HEK293 (cell line): Measurements from ENCODE around the gene CELF4.

Experiments
- CTCF ChIA-PET: fragments of 350-600 bp; formaldehyde crosslinking; extraction: SDS; loops from one replicate; lab custom pipeline; 2021; ENCODE audit warnings: antibody characterized with exemption; lab: Yijun Ruan, JAX
- POLR2A ChIA-PET: fragments of 300-600 bp; formaldehyde crosslinking; extraction: SDS; loops from one replicate; lab custom pipeline; 2020; ENCODE audit warnings: antibody characterized with exemption, inconsistent platforms; lab: Yijun Ruan, JAX
- H3K27ac ChIP-seq: fragments of 200-500 bp; sonication (Bioruptor generic); 2 replicates; pipeline ENCODE4 v1.5.1; 2014; ENCODE audit warnings: low read depth, low read length, control low read depth, inconsistent platforms; ENCODE audit errors: extremely low read depth
- H3K36me3 ChIP-seq, 2 experiments: fragments of 200-500 bp in 1 of 2; sonication (Bioruptor generic) in 1 of 2; 1 replicate in 1 of 2; 2 replicates in 1 of 2; pipeline ENCODE4 v1.5.1; 2014 to 2017; ENCODE audit warnings: inconsistent platforms in 2 of 2, low read length in 2 of 2; ENCODE audit not compliant: control insufficient read depth in 2 of 2, insufficient read depth in 1 of 2
- H3K4me1 ChIP-seq: fragments of 200-500 bp; sonication (Bioruptor generic); 2 replicates; pipeline ENCODE4 v1.5.1; 2014; ENCODE audit warnings: mild to moderate bottlenecking, low read length, inconsistent platforms; ENCODE audit not compliant: control insufficient read depth, insufficient read depth
- H3K4me3 ChIP-seq: 2 replicates; pipeline ENCODE4 v1.5.1; 2011; ENCODE audit warnings: low read depth, mild to moderate bottlenecking, control low read depth, low read length, moderate library complexity
- H3K9me3 ChIP-seq: fragments of 200-500 bp; sonication (Bioruptor generic); 2 replicates; pipeline ENCODE4 v1.5.1; 2014; ENCODE audit warnings: low read depth, low read length, inconsistent platforms; ENCODE audit not compliant: control insufficient read depth, insufficient read depth
- GLI2 ChIP-seq: fragments of 450-650 bp; formaldehyde crosslinking; IDR thresholded peaks from 2 replicates; pipeline ENCODE4; 2017; ENCODE audit warnings: missing biosample characterization, missing genetic modification characterization, low read depth, borderline replicate concordance
- MYNN ChIP-seq: fragments of 450-650 bp; formaldehyde crosslinking; IDR thresholded peaks from 2 replicates; pipeline ENCODE4 v1.5.1; 2016; ENCODE audit warnings: missing biosample characterization, missing genetic modification characterization, borderline replicate concordance
- PRDM1 ChIP-seq: fragments of 450-650 bp; formaldehyde crosslinking; IDR thresholded peaks from 2 replicates; pipeline ENCODE4; 2016; ENCODE audit warnings: missing biosample characterization, missing genetic modification characterization
- SETDB1 ChIP-seq: IDR thresholded peaks from one replicate; pipeline ENCODE4 v1.6.1; 2017; ENCODE audit warnings: mild to moderate bottlenecking, low read length, moderate library complexity, mixed read lengths; ENCODE audit not compliant: insufficient read length
- TRIM28 ChIP-seq: IDR thresholded peaks from 2 replicates; pipeline ENCODE4 v1.6.1; 2011; ENCODE audit warnings: low read length, control low read depth, borderline replicate concordance
- ZFP3 ChIP-seq: fragments of 450-650 bp; formaldehyde crosslinking; IDR thresholded peaks from 2 replicates; pipeline ENCODE4 v1.5.1; 2016; ENCODE audit warnings: low read depth, missing biosample characterization, missing genetic modification characterization
- ZNF2 ChIP-seq: fragments of 450-650 bp; formaldehyde crosslinking; IDR thresholded peaks from 2 replicates; pipeline ENCODE4 v1.5.1; 2016; ENCODE audit warnings: missing biosample characterization, missing genetic modification characterization
- ZNF214 ChIP-seq: fragments of 450-650 bp; formaldehyde crosslinking; IDR thresholded peaks from 2 replicates; pipeline ENCODE4 v1.5.1; 2017; ENCODE audit warnings: missing biosample characterization, mild to moderate bottlenecking, missing genetic modification characterization, borderline replicate concordance
- ZNF266 ChIP-seq: fragments of 450-650 bp; formaldehyde crosslinking; IDR thresholded peaks from 2 replicates; pipeline ENCODE4 v1.5.1; 2016; ENCODE audit warnings: missing biosample characterization, missing genetic modification characterization, low read depth
- ZNF423 ChIP-seq: fragments of 450-650 bp; formaldehyde crosslinking; IDR thresholded peaks from 2 replicates; pipeline ENCODE4 v1.5.1; 2016; ENCODE audit warnings: missing biosample characterization, missing genetic modification characterization
- ZNF510 ChIP-seq: fragments of 450-650 bp; formaldehyde crosslinking; IDR thresholded peaks from 2 replicates; pipeline ENCODE4 v1.5.1; 2018; ENCODE audit warnings: mild to moderate bottlenecking, missing genetic modification characterization, missing biosample characterization; ENCODE audit not compliant: insufficient replicate concordance
- ZNF629 ChIP-seq: fragments of 450-650 bp; formaldehyde crosslinking; IDR thresholded peaks from 2 replicates; pipeline ENCODE4 v1.5.1; 2017; ENCODE audit warnings: missing biosample characterization, missing genetic modification characterization
- ZNF660 ChIP-seq: fragments of 450-650 bp; IDR thresholded peaks from 2 replicates; pipeline ENCODE4 v1.5.1; 2018; ENCODE audit warnings: missing biosample characterization, mild to moderate bottlenecking, missing genetic modification characterization
- ZNF768 ChIP-seq: fragments of 450-650 bp; formaldehyde crosslinking; IDR thresholded peaks from 2 replicates; pipeline ENCODE4 v1.5.1; 2018; ENCODE audit warnings: missing biosample characterization, mild to moderate bottlenecking, missing genetic modification characterization
- ZNF791 ChIP-seq: fragments of 450-650 bp; formaldehyde crosslinking; IDR thresholded peaks from 2 replicates; pipeline ENCODE4 v1.5.1; 2016; ENCODE audit warnings: missing biosample characterization, missing genetic modification characterization
- TF ChIP-seq, protein P1 (sequence below): fragments of 450-650 bp; formaldehyde crosslinking; IDR thresholded peaks from 2 replicates; pipeline ENCODE4 v1.5.1; 2016; ENCODE audit warnings: missing biosample characterization, missing genetic modification characterization
- TF ChIP-seq, protein P2 (sequence below): fragments of 450-650 bp; formaldehyde crosslinking; IDR thresholded peaks from 2 replicates; pipeline ENCODE4 v1.5.1; 2016; ENCODE audit warnings: missing biosample characterization, missing genetic modification characterization
- TF ChIP-seq, protein P3 (sequence below): fragments of 450-650 bp; formaldehyde crosslinking; IDR thresholded peaks from 2 replicates; pipeline ENCODE4 v1.5.1; 2017; ENCODE audit warnings: missing biosample characterization, mild to moderate bottlenecking, missing genetic modification characterization, moderate library complexity
- TF ChIP-seq, protein P4 (sequence below): fragments of 450-650 bp; formaldehyde crosslinking; IDR thresholded peaks from 2 replicates; pipeline ENCODE4 v1.5.1; 2016; ENCODE audit warnings: missing biosample characterization, missing genetic modification characterization, borderline replicate concordance

The CELF4 gene

DNA sequence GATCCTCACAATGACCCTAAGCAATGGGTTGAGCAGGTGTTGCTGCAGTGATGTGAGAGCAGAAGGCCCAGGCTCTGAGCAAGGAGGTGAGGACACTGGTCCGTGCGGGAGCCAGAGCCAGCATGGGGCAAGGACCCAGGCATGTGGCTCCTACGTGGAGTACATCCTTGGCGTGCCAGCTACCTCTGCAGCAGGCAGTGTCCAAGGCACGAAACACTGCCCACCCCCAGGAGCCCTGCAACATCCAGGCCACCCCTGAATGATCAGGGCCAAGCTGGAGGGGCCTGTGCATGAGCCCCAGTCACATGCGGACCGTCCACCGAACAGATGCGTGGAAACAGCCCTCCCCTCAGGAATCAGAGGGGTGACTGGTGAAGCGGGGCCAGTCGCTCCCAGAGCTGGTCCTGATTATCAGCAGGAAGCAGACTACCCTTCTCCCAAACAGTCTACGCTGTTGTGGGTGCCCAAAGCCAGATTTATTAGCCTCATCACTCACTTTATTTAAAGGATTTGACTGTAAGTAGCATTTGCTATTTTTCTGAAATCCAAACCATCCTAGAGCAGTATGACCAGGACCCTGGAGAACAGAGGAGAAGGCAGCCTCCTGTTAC lies 16.8 kb downstream of the CELF4 start:
- POLR2A ChIA-PET = no interaction called here
- H3K36me3 ChIP-seq = no peaks in the 10 kb centered on the region
- CTCF ChIA-PET = no interaction called here

DNA sequence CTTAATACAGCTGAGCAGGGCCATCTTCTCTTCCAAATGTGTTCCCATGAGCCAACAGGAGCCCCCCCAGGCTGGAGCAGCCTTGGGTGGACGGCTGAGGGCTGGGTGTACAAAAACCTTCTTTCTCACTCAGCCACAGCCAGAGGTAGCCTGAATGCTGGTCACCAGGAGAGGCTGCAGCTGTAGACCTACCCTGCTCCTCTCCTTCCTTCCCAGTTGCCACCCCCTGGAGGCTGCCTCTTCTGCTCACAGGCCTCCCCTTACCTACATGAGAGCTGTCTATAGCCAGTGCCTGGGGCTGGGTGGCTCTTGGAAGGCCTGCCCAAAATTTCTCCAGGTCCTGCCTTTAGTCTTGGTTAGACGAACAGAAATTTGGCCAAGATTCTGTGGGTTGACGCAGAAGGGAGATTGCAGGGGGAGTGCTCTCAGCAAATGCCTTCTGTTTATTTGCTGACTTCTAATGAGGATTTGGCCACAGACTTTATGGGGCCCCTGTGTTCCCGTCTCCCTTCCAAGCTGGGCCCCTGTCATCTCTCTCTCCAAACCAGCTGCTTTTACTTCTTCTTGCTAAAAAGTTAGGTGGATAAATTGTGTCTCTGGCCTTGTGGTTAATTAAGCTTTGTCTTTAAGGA lies 18.3 kb downstream of the CELF4 start:
- Histone ChIP-seq H3K4me1 (no peaks in the 10 kb centered on the region), H3K36me3 (no peaks in the 10 kb centered on the region), H3K27ac (no peak overlapping the region), H3K9me3 (no peaks in the 10 kb centered on the region), H3K4me3 (no peak overlapping the region)
- TF ChIP-seq ZNF214 (tag by site-specific recombination) (no peak), ZNF768 (tag by site-specific recombination) (no peak), SETDB1 (no peak), ZNF2 (tag by site-specific recombination) (no peak)
- CTCF ChIA-PET = interaction anchor here (0.6 to 1.1 kb wide), 2 partner anchors 10 to 1246 kb away, joined by 3 to 5 read pairs; no protein-coding TSS in a partner anchor
- POLR2A ChIA-PET = no interaction called here

More for the DNA sequence above, 16.8 kb downstream of the CELF4 start:
- H3K4me1 ChIP-seq = no peaks in the 10 kb centered on the region
- H3K9me3 ChIP-seq = no peaks in the 10 kb centered on the region
- H3K27ac ChIP-seq = no peak overlapping the region
- no peak overlapping the region for H3K4me3 ChIP-seq
- TF ChIP-seq, protein P1, sequence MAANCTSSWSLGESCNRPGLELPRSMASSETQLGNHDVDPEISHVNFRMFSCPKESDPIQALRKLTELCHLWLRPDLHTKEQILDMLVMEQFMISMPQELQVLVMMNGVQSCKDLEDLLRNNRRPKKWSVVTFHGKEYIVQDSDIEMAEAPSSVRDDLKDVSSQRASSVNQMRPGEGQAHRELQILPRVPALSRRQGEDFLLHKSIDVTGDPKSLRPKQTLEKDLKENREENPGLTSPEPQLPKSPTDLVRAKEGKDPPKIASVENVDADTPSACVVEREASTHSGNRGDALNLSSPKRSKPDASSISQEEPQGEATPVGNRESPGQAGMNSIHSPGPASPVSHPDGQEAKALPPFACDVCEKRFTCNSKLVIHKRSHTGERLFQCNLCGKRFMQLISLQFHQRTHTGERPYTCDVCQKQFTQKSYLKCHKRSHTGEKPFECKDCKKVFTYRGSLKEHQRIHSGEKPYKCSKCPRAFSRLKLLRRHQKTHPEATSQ = no peak
- TF ChIP-seq ZNF629 = no peak
- no peak for TF ChIP-seq ZNF2 (tag by site-specific recombination)
- TF ChIP-seq TRIM28 = no peak
- no peak for TF ChIP-seq ZNF660
- no peak for TF ChIP-seq GLI2 (tag by site-specific recombination)
- TF ChIP-seq ZNF510 (tag by site-specific recombination) = no peak
- no peak for TF ChIP-seq ZNF266 (tag by site-specific recombination)
- no peak for TF ChIP-seq ZNF423 (tag by site-specific recombination)
- TF ChIP-seq, protein P2, sequence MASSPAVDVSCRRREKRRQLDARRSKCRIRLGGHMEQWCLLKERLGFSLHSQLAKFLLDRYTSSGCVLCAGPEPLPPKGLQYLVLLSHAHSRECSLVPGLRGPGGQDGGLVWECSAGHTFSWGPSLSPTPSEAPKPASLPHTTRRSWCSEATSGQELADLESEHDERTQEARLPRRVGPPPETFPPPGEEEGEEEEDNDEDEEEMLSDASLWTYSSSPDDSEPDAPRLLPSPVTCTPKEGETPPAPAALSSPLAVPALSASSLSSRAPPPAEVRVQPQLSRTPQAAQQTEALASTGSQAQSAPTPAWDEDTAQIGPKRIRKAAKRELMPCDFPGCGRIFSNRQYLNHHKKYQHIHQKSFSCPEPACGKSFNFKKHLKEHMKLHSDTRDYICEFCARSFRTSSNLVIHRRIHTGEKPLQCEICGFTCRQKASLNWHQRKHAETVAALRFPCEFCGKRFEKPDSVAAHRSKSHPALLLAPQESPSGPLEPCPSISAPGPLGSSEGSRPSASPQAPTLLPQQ = no peak
- TF ChIP-seq, protein P3, sequence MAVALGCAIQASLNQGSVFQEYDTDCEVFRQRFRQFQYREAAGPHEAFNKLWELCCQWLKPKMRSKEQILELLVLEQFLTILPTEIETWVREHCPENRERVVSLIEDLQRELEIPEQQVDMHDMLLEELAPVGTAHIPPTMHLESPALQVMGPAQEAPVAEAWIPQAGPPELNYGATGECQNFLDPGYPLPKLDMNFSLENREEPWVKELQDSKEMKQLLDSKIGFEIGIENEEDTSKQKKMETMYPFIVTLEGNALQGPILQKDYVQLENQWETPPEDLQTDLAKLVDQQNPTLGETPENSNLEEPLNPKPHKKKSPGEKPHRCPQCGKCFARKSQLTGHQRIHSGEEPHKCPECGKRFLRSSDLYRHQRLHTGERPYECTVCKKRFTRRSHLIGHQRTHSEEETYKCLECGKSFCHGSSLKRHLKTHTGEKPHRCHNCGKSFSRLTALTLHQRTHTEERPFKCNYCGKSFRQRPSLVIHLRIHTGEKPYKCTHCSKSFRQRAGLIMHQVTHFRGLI = no peak
- TF ChIP-seq ZFP3 (tag by site-specific recombination) = no peak
- no peak for TF ChIP-seq ZNF791 (tag by site-specific recombination)
- TF ChIP-seq, all 188 proteins: peak for 0

DNA sequence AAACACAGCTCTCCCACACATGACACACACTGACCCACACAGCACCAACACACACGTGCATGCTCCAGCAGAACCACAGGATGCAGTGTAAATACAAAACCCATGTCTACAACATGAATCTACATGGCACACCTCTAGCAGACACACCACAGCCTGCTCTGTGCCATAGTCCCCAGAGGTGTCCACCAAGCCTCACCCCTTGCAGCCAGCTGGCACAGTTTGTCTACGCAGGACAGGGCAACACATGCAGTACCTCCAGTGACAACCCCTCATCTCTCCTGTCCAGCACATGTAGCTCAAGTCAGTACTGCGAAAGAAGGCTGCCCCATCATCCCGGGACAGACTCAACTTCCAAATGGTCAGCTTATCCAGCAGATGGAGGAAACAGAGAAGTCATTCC lies 18.9 kb downstream of the CELF4 start:
- Histone ChIP-seq H3K9me3 (no peaks in the 10 kb centered on the region), H3K4me3 (no peak overlapping the region), H3K36me3 (no peaks in the 10 kb centered on the region), H3K4me1 (no peaks in the 10 kb centered on the region), H3K27ac (no peak overlapping the region)
- ChIA-PET CTCF (interaction anchor here (0.6 to 1.1 kb wide), 4 partner anchors 9 to 1245 kb away, joined by 3 to 5 read pairs (median 4); no protein-coding TSS in a partner anchor), POLR2A (no interaction called here)
- TF ChIP-seq PRDM1 (tag by site-specific recombination) (no peak), MYNN (tag by site-specific recombination) (no peak)
- TF ChIP-seq, protein P4, sequence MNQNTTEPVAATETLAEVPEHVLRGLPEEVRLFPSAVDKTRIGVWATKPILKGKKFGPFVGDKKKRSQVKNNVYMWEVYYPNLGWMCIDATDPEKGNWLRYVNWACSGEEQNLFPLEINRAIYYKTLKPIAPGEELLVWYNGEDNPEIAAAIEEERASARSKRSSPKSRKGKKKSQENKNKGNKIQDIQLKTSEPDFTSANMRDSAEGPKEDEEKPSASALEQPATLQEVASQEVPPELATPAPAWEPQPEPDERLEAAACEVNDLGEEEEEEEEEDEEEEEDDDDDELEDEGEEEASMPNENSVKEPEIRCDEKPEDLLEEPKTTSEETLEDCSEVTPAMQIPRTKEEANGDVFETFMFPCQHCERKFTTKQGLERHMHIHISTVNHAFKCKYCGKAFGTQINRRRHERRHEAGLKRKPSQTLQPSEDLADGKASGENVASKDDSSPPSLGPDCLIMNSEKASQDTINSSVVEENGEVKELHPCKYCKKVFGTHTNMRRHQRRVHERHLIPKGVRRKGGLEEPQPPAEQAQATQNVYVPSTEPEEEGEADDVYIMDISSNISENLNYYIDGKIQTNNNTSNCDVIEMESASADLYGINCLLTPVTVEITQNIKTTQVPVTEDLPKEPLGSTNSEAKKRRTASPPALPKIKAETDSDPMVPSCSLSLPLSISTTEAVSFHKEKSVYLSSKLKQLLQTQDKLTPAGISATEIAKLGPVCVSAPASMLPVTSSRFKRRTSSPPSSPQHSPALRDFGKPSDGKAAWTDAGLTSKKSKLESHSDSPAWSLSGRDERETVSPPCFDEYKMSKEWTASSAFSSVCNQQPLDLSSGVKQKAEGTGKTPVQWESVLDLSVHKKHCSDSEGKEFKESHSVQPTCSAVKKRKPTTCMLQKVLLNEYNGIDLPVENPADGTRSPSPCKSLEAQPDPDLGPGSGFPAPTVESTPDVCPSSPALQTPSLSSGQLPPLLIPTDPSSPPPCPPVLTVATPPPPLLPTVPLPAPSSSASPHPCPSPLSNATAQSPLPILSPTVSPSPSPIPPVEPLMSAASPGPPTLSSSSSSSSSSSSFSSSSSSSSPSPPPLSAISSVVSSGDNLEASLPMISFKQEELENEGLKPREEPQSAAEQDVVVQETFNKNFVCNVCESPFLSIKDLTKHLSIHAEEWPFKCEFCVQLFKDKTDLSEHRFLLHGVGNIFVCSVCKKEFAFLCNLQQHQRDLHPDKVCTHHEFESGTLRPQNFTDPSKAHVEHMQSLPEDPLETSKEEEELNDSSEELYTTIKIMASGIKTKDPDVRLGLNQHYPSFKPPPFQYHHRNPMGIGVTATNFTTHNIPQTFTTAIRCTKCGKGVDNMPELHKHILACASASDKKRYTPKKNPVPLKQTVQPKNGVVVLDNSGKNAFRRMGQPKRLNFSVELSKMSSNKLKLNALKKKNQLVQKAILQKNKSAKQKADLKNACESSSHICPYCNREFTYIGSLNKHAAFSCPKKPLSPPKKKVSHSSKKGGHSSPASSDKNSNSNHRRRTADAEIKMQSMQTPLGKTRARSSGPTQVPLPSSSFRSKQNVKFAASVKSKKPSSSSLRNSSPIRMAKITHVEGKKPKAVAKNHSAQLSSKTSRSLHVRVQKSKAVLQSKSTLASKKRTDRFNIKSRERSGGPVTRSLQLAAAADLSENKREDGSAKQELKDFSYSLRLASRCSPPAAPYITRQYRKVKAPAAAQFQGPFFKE = no peak
